ENCODE results near the gene CATSPERE. TPM values are rescaled to one million over a fixed set of nuclear protein-coding genes. Genes with fewer than 3 reads are reported as not detected.

The CATSPERE gene
- total and polyA plus RNA-seq, 2 of the 8 experiments (the other 6 are each of a cell fraction or from before 2014, with no cell fraction given): 0.05 to 0.45 TPM

GRCh38 chr1:244633140-244633539 lies 172.1 kb downstream of the CATSPERE start:
- H3K56ac ChIP-seq (replicated peaks; ENCODE audit: insufficient read length, low read depth, low read length): no peak overlapping the region
- ChIA-PET POLR2A (ENCODE audit: partially characterized antibody) (no interaction called here), CTCF (ENCODE audit: partially characterized antibody) (interaction anchor here (2.7 kb wide), 1 partner anchor 11 kb away, joined by 10 read pairs; no protein-coding TSS in a partner anchor)
- no peak overlapping the region for H3K23ac ChIP-seq (ENCODE audit: insufficient read length)
- H4K8ac ChIP-seq (ENCODE audit: extremely low read depth, insufficient read depth, low read length): no peak overlapping the region
- H3K4me3 ChIP-seq (ENCODE audit: extremely low read depth in 1 of 4, insufficient read depth in 2 of 4, low read depth in 3 of 4, low read length in 4 of 4): no peak overlapping the region
- no peak overlapping the region for H2BK15ac ChIP-seq (ENCODE audit: low read length)
- H3K23me2 ChIP-seq (ENCODE audit: low read depth, low read length): no peaks in the 10 kb centered on the region
- no peak overlapping the region for H4K91ac ChIP-seq (replicated peaks; ENCODE audit: insufficient read length, low read length)
- no peak overlapping the region for H2BK5ac ChIP-seq (ENCODE audit: low read depth, low read length)
- H2BK20ac ChIP-seq (ENCODE audit: low read length): no peak overlapping the region
- H4K20me1 ChIP-seq (replicated peaks in 1 of 2; ENCODE audit: control insufficient read depth in 1 of 2, insufficient read depth in 2 of 2, low read length in 2 of 2): peaks cover 0 to 3% of the 10 kb centered on the region in 2 experiments
- no peak overlapping the region for H3K4me2 ChIP-seq (ENCODE audit: insufficient read depth in 1 of 2, low read depth in 2 of 2, low read length in 2 of 2)
- H3K4me1 ChIP-seq (replicated peaks in 1 of 4; ENCODE audit: control insufficient read depth in 3 of 4, insufficient read depth in 4 of 4, low read length in 3 of 4): peaks cover 0 to 3% (median 2%) of the 10 kb centered on the region in 4 experiments; a peak in 2 of 7 replicates
- H3K9me3 ChIP-seq (ENCODE audit: insufficient read depth in 2 of 2, low read depth in 1 of 2, low read length in 1 of 2): no peaks in the 10 kb centered on the region
- H3K9ac ChIP-seq (replicated peaks in 1 of 4; ENCODE audit: extremely low read depth in 1 of 4, low read depth in 3 of 4, low read length in 3 of 4): no peak overlapping the region
- no peaks in the 10 kb centered on the region for H3K79me1 ChIP-seq (ENCODE audit: low read depth, low read length)
- no peak overlapping the region for H4K5ac ChIP-seq (ENCODE audit: insufficient read length, low read depth, low read length)
- H3K18ac ChIP-seq (ENCODE audit: extremely low read depth, low read length): no peak overlapping the region
- no peak overlapping the region for H2BK120ac ChIP-seq (replicated peaks; ENCODE audit: low read depth, low read length)
- H3K36me3 ChIP-seq (ENCODE audit: control insufficient read depth in 2 of 4, insufficient read depth in 4 of 4, low read length in 3 of 4): no peaks in the 10 kb centered on the region
- H3K14ac ChIP-seq (ENCODE audit: insufficient read length): no peak overlapping the region
- no peak overlapping the region for H2AK5ac ChIP-seq (ENCODE audit: low read depth, low read length)
- H2BK12ac ChIP-seq (ENCODE audit: low read depth, low read length): no peak overlapping the region
- H3K27me3 ChIP-seq (replicated peaks in 1 of 4; ENCODE audit: control insufficient read depth in 3 of 4, extremely low read depth in 1 of 4, insufficient read depth in 3 of 4, low read length in 3 of 4): no peaks in the 10 kb centered on the region
- no peaks in the 10 kb centered on the region for H3K79me2 ChIP-seq (ENCODE audit: control insufficient read depth in 1 of 2, insufficient read depth in 2 of 2, low read length in 2 of 2)
- no peak overlapping the region for H3K4ac ChIP-seq (replicated peaks; ENCODE audit: insufficient read length, low read depth, low read length)
- no peak for DNase-seq (ENCODE audit: low read depth in 1 of 2, low spot score in 2 of 2)
- H2AFZ ChIP-seq (ENCODE audit: low read length): no peak overlapping the region
- FAIRE-seq: no peak
- H3K27ac ChIP-seq (ENCODE audit: low read depth, low read length): no peak overlapping the region
- TF ChIP-seq SAP30 (IDR thresholded peaks at IDR 0.05; ENCODE audit: insufficient read depth, insufficient replicate concordance, low read length): no peak
- TF ChIP-seq BRCA1 (IDR thresholded peaks at IDR 0.05; ENCODE audit: low read depth, low read length): no peak
- TF ChIP-seq RBBP5 (IDR thresholded peaks at IDR 0.05; ENCODE audit: borderline replicate concordance, low read depth, low read length): no peak
- no peak for TF ChIP-seq ASH2L (IDR thresholded peaks at IDR 0.05; ENCODE audit: low read length)
- TF ChIP-seq TAF7 (optimal IDR thresholded peaks at IDR 0.05; ENCODE audit: borderline replicate concordance, low read depth, low read length): no peak
- TF ChIP-seq HDAC6 (IDR thresholded peaks at IDR 0.05; ENCODE audit: low read depth, low read length): no peak
- no peak for TF ChIP-seq POLR2AphosphoS5 (IDR thresholded peaks at IDR 0.05; ENCODE audit: low read depth, low read length)
- no peak for TF ChIP-seq KDM4A (IDR thresholded peaks at IDR 0.05; ENCODE audit: low read depth, low read length, severe bottlenecking)
- TF ChIP-seq HDAC2 (IDR thresholded peaks at IDR 0.05; ENCODE audit: borderline replicate concordance in 1 of 2, low read depth in 2 of 2, low read length in 2 of 2): no peak
- TF ChIP-seq MAFK (IDR thresholded peaks at IDR 0.05; ENCODE audit: low read depth, low read length): no peak
- TF ChIP-seq CREB1 (IDR thresholded peaks at IDR 0.05): no peak
- no peak for TF ChIP-seq KDM1A (IDR thresholded peaks at IDR 0.05; ENCODE audit: borderline replicate concordance, low read length)
- TF ChIP-seq, protein P1, sequence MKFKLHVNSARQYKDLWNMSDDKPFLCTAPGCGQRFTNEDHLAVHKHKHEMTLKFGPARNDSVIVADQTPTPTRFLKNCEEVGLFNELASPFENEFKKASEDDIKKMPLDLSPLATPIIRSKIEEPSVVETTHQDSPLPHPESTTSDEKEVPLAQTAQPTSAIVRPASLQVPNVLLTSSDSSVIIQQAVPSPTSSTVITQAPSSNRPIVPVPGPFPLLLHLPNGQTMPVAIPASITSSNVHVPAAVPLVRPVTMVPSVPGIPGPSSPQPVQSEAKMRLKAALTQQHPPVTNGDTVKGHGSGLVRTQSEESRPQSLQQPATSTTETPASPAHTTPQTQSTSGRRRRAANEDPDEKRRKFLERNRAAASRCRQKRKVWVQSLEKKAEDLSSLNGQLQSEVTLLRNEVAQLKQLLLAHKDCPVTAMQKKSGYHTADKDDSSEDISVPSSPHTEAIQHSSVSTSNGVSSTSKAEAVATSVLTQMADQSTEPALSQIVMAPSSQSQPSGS (IDR thresholded peaks at IDR 0.05; ENCODE audit: low read length): no peak
- no peak for TF ChIP-seq BACH1 (IDR thresholded peaks at IDR 0.05; ENCODE audit: low read length)
